ENCODE data around the gene SLC44A4.

GRCh38 chr6:31906122-31906521, 27.3 kb upstream of the SLC44A4 start:
- TF ChIP-seq CTCF (conservative IDR thresholded peaks at IDR 0.05) (no peak), ZFX (IDR thresholded peaks at IDR 0.05) (no peak)
